GM21529 (cell line): ENCODE data around the gene NEXMIF.
"Not testable (repeated sequence)": the region's sequence is repeated elsewhere in the genome, so short reads cannot be mapped to it uniquely, and the experiment has no call there.

Source experiments
- ATAC-seq: cut with Tn5 transposase; IDR thresholded peaks from one replicate; pipeline ENCODE4 v1.9.1; 2021; ENCODE audit not compliant: unreplicated experiment

Gene NEXMIF

DNA sequence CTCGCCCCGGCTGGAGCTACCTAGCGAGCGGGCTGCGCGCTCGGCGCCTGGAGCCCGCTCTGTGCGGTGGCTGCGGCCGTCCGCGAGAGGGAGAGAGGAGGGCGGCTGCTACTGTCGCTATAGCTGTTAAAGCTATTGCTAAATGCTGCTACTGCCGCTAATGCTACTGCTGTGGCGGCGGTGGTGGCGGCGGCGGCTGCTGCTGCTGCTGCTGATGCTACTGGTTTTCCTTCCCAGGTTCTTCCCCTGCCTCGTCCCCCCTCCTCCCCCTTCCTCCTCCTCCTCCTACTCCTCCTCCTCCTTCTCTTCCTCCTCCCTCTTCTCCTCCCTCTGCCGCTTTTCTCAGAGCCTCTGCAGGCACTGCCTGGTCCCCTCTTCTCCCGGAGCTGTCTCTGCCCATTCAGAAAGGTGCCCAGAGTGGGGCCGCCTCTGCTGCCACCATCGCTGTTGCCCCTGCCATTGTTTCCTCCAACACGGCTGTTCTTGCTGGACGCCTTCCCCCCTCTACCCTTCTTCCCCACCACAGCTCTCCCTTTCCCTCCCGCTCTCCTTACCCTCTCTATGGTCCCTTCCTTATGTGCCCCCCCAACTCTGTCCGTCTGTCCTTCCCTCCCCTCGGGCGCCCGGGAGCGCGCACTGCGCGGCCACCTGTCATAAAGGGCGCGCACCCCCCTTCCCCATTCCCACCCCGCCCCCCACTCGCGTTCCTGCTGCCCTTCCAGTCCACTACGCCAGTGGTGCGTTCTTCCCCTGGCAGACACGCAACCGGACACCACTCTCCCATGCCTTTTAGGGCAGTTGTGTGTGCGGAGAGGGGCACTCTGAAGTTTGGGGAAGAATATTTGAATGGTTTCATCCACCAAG, at the start of gene NEXMIF:
Gene NEXMIF (minus strand): TSS at position 228 of the 864 bp plus-strand sequence.
- peak; percentile 53 for ATAC-seq

DNA sequence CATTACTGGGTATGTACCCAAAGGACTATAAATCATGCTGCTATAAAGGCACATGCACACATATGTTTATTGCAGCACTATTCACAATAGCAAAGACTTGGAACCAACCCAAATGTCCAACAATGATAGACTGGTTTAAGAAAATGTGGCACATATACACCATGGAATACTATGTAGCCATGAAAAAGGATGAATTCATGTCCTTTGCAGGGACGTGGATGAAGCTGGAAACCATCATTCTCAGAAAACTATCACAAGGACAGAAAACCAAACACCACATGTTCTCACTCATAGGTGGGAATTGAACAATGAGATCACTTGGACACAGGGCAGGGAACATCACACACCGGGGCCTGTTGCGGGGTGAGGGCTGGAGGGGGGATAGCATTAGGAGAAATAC, 36.7 kb upstream of the NEXMIF start:
- ATAC-seq, result not testable (repeated sequence)

DNA sequence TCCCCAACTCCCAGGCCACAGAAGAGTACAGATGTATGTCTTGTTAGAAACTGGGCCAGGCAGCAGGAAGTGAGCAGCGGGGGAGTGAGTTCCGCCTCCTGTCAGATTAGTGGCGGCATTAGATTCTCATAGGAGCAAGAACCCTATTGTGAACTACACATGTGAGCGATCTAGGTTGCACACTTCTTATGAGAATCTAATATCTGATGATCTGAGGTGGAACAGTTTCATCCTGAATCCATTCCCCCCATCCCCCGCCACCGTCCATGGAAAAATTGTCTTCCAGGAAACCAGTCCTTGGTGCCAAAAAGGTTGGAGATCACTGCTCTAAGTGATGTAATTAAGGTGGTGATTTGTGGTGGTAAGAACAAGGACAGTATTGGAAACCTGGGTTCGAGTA, 24.5 kb upstream of the NEXMIF start:
- no peak for ATAC-seq

DNA sequence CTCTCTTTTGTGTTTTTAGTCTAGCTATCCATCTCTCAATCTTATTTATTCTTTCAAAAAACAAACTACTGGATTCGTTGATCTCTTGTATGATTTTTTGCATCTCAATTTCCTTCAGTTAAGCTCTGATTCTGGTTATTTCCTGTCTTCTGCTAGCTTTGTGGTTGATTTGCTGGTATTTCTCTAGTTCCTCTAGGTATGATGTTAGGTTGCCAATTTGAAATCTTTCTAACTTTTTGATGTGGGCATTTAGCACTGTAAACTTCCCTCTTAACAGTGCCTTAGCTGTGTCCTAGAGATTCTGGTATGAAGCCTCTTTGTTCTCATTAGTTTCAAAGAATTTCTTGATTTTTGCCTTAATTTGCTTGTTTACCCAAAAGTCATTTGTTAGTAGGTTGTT, 15.2 kb upstream of the NEXMIF start:
- ATAC-seq, result no peak

DNA sequence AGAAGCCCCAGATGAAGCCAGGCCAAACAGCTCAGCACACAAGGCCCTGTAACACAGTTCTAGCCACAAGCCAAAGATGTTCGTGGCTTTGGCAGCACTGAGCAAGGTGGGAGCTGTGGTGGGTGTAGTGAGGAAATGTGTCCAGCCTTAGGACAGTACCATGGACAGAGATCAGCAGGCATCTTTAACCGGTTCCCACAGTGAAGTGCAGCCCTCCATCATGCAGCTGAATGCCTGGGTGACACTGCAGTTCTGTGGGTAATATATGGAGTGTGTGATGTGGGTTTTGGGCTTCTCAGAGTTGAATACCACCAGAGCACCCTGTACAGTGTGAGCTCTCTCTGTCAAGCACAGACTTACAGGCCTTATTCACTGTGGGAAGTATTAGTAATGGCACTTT, 6.0 kb upstream of the NEXMIF start:
- ATAC-seq, result no peak

DNA sequence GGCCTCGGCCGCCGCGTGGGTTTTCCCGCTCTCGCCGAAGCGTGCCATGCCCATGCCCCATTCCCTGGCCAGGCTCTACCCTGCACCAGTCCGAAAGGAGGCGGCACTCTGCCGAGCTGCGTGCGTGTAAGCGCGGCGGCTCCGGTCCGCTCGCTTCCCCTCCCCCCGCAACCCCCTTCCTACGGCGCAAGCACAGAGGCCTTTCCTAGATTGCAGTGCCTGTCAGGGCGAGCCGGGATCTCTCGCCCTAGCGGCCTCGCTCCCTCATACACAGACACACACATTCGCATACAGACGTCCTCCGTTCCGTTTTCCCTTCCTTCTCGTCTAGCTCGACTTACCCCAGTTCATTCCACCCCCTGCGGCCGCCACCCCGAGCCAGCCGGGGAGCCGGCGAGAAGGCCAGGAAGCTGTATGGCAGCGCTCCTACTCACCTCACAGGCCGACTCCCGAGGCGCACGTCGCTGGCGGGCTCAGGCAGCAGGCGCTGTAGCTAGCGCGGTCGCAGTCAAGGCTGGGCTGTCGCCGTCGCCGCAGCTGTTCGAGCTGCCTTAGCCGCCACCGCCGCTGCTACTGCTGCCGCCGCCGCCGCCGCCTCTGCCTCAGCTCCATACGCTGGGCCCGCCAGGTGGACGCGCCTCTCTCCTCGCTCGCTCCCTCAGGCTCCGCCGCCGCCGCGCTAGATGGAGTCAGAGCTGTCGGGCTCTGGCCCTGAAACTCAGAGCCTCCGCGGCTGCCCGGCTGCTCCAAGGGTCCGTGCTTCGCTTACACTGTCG, 615 bp downstream of the NEXMIF start:
- ATAC-seq, result peak; percentile 46

DNA sequence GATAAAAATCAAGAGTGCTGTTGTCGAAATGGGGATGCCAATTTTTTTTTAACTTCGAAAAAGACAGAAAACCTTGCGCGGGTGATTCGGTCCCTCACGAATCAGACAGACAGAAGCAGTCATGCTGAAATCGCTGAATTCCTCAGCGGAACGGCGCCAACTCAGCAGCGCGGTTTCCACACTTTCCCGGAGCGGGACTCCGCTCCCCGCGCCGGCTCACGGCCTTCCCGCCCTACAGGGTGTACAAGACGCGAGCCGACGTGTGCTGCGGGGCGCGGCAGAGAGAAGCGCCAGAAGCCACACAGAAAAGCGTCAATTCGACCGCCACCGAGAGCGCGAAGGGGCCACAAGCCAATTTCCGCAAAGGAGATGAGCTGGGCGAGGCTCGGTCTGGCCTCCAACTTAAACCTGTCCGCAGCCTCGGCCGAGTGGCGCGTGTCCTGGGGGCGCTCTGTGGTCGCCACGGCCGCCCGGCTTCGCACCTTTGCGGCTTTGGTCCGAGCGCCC, 1.3 kb downstream of the NEXMIF start:
- ATAC-seq, result peak; percentile 9

DNA sequence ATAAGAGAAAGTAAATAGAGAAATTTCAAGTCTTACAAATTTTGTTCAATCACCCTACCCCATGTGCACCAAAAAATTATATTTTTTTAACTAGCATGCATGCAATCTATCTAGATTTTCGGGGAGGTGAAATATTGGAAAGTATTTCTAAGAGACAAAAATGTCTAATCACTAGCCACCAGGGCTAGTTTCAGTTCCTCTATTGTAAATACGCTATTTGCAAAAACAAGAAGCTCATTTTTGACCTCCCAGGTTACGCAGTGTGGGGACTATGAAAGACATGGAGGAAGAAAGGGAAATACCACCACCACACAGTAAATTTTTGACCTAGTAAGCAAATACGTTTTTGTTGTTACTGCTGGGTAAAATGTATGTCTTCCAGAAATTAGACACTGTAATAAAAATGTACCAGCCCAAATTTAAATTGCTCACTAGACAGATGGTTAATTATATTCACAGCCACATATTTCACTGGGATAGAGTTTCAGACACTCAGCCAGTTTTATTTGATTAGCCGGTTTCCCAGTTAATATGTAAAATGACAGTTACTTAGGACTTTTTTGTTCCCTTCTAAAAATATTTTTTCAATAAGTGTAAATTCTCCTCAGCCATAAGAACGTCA, 2.2 kb downstream of the NEXMIF start:
- peak; percentile 71 for ATAC-seq

DNA sequence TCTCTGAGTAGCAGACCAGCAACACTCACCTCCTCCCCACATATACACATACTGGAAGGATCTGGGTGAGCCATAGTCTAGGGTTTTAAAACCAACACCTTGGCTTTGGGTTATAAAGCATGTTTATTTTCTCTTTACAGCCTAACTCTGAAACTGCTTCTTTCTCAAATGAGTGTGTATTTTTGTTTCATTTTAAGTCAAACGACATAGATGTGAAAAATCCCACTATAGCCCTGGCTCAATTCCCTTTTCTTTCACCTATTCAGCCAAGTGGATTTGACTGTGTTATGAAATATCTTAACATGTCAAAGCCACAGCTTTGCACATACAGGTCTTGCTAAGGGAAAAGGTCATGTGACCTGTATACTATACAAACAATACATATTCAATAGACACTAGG, 13.8 kb downstream of the NEXMIF start:
- ATAC-seq, result peak; percentile 79

DNA sequence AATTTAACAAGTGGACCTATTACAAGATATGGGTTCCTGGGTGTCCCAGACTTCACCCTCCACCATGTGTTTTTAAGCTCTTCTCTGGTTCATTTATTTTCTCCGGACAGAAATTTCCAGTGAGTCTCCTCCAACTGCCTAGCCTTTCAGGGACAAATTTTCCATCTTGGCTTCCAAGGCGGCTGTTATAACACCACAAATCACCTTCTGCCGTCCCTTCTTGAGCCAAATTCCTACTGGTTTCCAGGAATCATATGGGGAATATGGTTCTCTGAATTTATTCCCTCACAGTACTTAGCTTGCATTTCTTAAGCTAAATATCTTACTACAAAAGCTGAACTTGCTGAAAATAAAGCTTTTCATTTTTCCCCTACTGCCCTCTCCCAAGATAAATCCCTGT, 18.8 kb downstream of the NEXMIF start:
- ATAC-seq, result no peak

DNA sequence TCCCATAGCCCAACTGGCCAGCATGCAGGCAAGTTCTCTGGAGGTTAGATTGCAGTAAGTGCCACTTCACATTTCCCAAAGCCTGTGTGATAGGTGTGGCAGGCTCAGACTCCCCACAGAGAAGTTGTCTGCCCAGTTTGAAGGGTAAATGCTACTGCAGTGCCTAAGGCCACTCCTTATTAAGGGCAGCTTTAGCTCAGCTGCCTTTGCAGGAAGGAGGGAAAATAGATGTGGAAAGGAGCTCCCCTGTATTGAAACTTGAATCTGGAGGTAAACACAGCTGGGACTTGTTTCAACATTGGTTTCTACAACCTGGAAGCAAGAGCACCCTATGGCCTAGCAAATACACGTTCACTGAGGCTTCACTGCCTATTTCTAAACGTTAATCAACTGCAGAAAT, 22.4 kb downstream of the NEXMIF start:
- ATAC-seq, result no peak

DNA sequence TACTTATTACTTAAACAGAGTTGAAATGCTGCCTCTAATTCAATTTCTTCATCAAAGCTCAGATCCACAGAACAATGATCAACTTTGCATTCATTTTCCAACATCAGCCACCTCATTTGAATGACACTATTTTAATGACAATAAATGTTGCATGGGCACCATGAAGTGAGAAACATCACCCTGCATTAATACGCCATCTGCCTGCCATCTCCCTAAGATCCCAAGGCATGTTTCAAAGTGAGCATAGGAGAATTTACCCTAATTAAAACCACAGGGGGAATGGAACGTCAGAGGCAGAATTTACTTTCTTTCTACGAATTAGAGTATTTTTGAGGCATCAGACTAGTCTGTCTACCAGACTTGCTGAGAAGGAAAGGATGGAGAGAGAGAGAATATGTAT, 32.7 kb downstream of the NEXMIF start:
- ATAC-seq, result no peak

DNA sequence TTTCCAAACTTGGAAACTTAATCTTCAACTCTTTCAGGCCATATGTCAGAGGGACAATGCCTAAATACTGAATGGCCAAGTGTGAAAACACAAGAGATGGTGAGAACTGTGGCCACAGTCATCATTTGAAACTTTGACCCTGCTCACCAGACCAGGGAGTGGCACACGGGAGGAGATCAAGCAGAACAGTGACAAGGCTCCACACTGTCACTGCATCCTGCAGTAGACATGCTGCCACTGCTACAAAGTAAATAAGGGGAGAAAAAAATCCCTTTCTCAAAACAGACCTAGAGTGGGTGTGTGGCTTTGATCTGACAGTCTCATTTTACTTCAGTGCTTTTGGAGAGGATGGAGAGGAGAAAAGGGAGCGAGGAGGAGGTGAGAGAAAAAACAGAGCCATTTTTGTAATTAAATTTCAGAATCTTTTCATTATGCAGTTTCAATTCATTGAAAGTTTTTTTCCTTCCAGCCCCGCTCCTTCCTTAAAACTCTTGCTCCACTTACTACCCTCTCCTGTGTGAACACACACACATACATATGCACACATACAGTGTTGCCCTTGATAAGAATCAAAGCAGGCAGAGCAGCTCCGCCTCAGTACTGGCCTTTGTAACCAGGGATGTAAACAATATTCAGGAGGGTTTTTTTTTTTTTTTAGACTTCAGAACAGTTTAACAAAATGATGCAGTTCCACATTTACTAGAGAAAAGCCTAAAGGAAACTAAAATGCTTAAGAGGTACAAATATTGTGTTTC, 34.4 kb downstream of the NEXMIF start:
- ATAC-seq, result peak; percentile 96

DNA sequence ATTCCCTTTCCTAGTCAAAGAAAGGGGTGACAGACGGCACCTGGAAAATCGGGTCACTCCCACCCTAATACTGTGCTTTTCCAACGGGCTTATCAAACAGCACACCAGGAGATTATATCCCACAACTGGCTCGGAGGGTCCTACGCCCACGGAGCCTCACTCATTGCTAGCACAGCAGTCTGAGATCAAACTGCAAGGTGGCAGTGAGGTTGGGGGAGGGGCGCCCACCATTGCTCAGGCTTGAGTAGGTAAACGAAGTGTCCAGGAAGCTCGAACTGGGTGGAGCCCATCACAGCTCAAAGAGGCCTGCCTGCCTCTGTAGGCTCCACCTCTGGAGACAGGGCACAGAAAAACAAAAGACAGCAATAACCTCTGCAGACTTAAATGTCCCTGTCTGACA, 42.9 kb downstream of the NEXMIF start:
- ATAC-seq, result not testable (repeated sequence)

DNA sequence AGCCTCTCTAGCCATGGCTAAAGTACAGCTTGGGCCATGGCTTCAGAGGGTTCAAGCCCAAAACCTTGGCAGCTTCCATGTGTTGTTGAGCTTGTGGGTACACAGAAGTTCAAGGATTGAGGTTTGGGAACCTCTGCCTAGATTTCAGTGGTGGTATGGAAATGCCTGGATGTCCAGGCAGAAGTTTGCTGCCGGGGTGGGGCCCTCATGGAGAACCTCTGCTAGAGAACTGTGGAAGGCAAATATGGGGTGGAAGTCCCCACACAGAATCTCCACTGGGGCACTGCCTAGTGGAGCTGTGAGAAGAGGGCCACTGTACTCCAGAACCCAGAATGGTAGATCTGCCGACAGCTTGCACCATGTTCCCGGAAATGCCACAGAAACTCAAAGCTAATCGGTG, 59.5 kb downstream of the NEXMIF start:
- no peak for ATAC-seq

DNA sequence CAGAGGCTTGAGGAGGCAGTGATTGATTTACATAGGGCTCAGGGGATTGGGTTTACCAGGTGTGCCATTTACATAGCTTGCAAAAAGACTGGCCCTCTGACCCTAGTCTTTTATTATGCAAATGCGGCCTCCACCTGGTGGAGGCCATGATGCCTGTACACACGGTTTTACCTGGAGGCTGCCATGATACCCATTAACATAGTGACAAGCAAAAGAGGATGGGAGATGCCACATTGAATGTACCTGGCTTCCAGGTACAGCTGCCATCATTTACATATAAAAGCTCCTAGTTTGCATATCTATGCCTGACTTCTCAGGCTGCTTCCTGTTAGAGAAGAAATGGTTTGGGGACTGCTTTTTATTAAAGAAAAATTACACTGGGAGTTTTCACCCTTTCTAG, 72.0 kb downstream of the NEXMIF start:
- ATAC-seq, result no peak

DNA sequence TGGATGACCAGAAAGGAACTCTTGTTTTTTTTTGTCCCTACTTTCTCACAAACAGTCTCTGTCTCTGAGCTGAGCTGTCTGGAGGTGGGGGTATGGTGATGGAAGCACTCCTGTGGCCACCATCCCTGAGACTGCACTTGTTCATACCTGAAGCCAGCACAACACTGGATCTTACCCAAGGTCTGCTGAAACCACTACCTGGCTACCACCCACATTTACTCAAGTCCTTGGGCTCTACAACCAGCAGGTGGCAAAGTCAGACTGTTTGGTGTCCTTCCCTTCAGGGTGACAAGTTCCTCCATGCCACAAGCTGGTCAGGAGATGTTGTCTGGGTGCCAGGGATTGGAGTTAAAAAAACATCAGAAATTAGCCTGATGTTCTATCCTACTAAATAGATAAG, 89.7 kb downstream of the NEXMIF start:
- ATAC-seq, result no peak

DNA sequence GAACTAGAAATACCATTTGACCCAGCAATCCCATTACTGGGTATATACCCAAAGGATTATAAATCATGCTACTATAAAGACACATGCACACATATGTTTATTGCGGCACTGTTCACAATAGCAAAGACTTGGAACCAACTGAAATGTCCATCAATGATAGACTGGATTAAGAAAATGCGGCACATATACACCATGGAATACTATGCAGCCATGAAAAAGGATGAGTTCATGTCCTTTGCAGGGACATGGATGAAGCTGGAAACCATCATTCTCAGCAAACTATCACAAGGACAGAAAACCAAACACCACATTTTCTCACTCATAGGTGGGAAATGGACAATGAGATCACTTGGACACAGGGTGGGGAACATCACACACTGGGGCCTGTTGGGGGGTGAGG, 105.5 kb downstream of the NEXMIF start:
- ATAC-seq, result not testable (repeated sequence)

DNA sequence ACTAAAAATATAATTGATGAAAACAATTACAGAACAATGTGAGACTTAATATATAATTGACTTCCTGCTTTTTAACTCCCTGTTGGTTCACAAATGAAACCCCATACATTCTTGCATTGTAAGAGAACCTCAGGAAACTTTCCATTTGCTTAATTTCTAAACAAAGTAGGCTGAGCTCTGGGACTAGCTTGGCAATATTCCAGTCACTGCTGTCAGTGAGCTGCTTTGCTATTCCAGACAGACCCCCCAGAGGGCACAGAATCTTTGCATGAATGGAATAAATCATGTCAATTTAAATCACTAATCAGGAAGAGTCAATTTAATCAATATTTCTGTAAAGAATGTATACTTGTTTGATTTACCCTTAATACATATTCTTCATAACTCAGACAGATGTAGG, 110.6 kb downstream of the NEXMIF start:
- ATAC-seq, result no peak

DNA sequence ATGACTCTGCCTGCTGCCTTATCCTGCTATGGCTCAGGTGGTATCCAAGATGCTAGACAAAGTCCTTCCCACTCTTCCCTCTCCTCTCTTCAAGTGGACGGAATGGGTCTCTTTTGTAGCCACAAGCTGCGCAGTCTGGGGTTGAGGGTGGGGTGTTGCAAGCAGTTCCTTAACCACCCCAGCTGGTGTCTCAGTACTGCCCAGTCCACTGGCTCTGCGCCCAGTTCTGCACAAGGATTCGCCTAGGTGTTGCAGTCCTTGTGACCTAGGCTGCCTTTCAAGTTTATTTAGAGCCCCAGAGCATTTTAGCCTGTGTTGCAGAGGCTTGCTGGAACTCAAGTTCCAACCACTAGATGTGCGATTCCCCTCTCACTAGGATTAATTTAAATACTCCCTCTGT, 120.7 kb downstream of the NEXMIF start:
- ATAC-seq, result no peak

DNA sequence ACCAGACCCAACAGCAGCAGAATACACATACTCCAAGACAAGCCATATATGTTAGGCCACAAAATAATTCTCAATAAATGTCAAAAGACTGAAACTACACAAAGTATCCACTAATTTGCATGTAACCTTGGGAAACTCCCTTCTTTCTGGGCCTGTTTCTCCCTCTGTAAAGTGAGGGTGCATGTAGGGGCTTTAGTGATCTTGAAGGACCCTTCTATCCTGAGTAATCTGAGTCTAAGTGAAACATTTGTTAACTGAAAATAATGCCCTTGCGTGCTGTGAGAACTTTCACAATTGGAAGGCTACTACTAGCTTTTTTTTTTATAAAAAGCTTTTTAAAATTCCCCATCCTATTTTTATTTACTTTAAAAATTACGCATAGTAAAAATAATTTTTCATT, 125.2 kb downstream of the NEXMIF start:
- no peak for ATAC-seq
